HCT116 (cell line): Measurements from ENCODE around the gene TMIGD2. TPM values are rescaled to one million over a fixed set of nuclear protein-coding genes. Genes with fewer than 3 reads are reported as not detected.

ENCODE experiments used
- ATAC-seq: fragments of 200-7000 bp; cut with Tn5 transposase; 2 replicates; pipeline ENCODE4 v1.9.1; 2020; ENCODE audit warnings: mild to moderate bottlenecking, moderate library complexity
- BruUV-seq: library from RNA; stranded (reverse); fragments of 400-500 nt; replicated peaks from 2 replicates; lab custom pipeline; 2021; lab: Mats Ljungman, UMichigan
- CTCF ChIA-PET: fragments of 300-600 bp; sonication (Branson Sonifier 250); formaldehyde crosslinking; loops from one replicate; lab custom pipeline; 2021; ENCODE audit warnings: antibody characterized with exemption; lab: Charles Lee
- POLR2A ChIA-PET: fragments of 300-600, 350-600 bp; sonication (Branson Sonifier 250); formaldehyde crosslinking; loops from one replicate; lab custom pipeline; 2021; ENCODE audit warnings: antibody characterized with exemption; lab: Charles Lee
- RAD21 ChIA-PET, 2 experiments: fragments of 300-600 bp; sonication (Branson Sonifier 250); formaldehyde crosslinking; loops; one replicate each; lab custom pipeline; 2023; ENCODE audit warnings: low total read pairs in 2 of 2; ENCODE audit not compliant: uncharacterized antibody in 2 of 2, unreplicated experiment in 2 of 2, low non-redundant PET in 1 of 2; lab: Charles Lee
- DNase-seq: peaks from one replicate; pipeline ENCODE4 v3.0.0-alpha.2; 2010; ENCODE audit warnings: low read depth, low spot score
- H2AFZ ChIP-seq: fragments of 200-600 bp; shearing (Covaris generic), sonication (generic); 2 replicates; pipeline ENCODE4 v1.6.1; 2017; ENCODE audit warnings: low read depth, mixed run types, mixed read lengths, antibody characterized with exemption, low read length; ENCODE audit not compliant: poor library complexity, severe bottlenecking
- H3K27ac ChIP-seq: 2 replicates; pipeline ENCODE4 v1.5.1; 2012; ENCODE audit warnings: low read depth, low read length
- H3K27me3 ChIP-seq: fragments of 200-600 bp; sonication (generic); 2 replicates; pipeline ENCODE4 v1.6.1; 2016; ENCODE audit warnings: mixed run types, low read length, mixed read lengths; ENCODE audit not compliant: insufficient read depth
- H3K36me3 ChIP-seq, 2 experiments: fragments of 200-500 bp in 1 of 2; fragments of 200-600 bp in 1 of 2; sonication (Bioruptor generic) in 1 of 2; sonication (generic) in 1 of 2; 2 replicates each; pipeline versions ENCODE4 v1.5.1 to v1.6.1; 2014 to 2016; ENCODE audit warnings: low read length in 2 of 2, inconsistent platforms in 1 of 2, mixed read lengths in 1 of 2, mixed run types in 1 of 2; ENCODE audit not compliant: insufficient read depth in 2 of 2, control insufficient read depth in 1 of 2
- H3K4me1 ChIP-seq, 2 experiments: fragments of 200-600 bp in 1 of 2; sonication (generic) in 1 of 2; 2 replicates each; pipeline versions ENCODE4 v1.5.1 to v1.6.1; 2012 to 2017; ENCODE audit warnings: low read length in 2 of 2, inconsistent platforms in 1 of 2, mild to moderate bottlenecking in 1 of 2, mixed read lengths in 1 of 2, mixed run types in 1 of 2, moderate library complexity in 1 of 2; ENCODE audit not compliant: insufficient read depth in 2 of 2, control insufficient read depth in 1 of 2
- H3K4me2 ChIP-seq: fragments of 200-600 bp; sonication (generic); 2 replicates; pipeline ENCODE4 v1.6.1; 2017; ENCODE audit warnings: mixed run types, low read length, mixed read lengths
- H3K4me3 ChIP-seq, 2 experiments: fragments of 200-600 bp in 1 of 2; sonication (generic) in 1 of 2; replicated peaks in 1 of 2; 2 replicates each; pipeline ENCODE4 v1.5.1; 2011 to 2016; ENCODE audit warnings: low read length in 2 of 2, control low read depth in 1 of 2, low read depth in 1 of 2, mild to moderate bottlenecking in 1 of 2, mixed read lengths in 1 of 2, mixed run types in 1 of 2
- H3K79me2 ChIP-seq: fragments of 200-600 bp; sonication (generic); 2 replicates; pipeline ENCODE4 v1.6.1; 2017; ENCODE audit warnings: mild to moderate bottlenecking, mixed run types, low read length, moderate library complexity, mixed read lengths; ENCODE audit not compliant: insufficient read depth
- H3K9ac ChIP-seq: fragments of 200-600 bp; sonication (generic); 2 replicates; pipeline ENCODE4 v1.6.1; 2016; ENCODE audit warnings: low read length, mixed read lengths
- H3K9me2 ChIP-seq: fragments of 200-600 bp; sonication (generic), shearing (Covaris generic); 2 replicates; pipeline ENCODE4 v1.6.1; 2017; ENCODE audit warnings: mixed run types, mild to moderate bottlenecking, moderate library complexity; ENCODE audit not compliant: insufficient read depth
- H3K9me3 ChIP-seq, 2 experiments: fragments of 200-500 bp in 1 of 2; fragments of 200-600 bp in 1 of 2; sonication (Bioruptor generic) in 1 of 2; sonication (generic) in 1 of 2; 2 replicates each; pipeline ENCODE4 v1.6.1; 2014 to 2017; ENCODE audit warnings: low read length in 2 of 2, mixed read lengths in 2 of 2, inconsistent platforms in 1 of 2, low read depth in 1 of 2, mild to moderate bottlenecking in 1 of 2, mixed run types in 1 of 2, moderate library complexity in 1 of 2; ENCODE audit not compliant: control insufficient read depth in 1 of 2, insufficient read depth in 1 of 2
- H4K20me1 ChIP-seq: fragments of 200-600 bp; sonication (generic), shearing (Covaris generic); 2 replicates; pipeline ENCODE4 v1.6.1; 2017; ENCODE audit warnings: mixed run types, mild to moderate bottlenecking, moderate library complexity; ENCODE audit not compliant: insufficient read depth
- CEBPB ChIP-seq: IDR thresholded peaks from 2 replicates; pipeline ENCODE4 v1.6.1; 2012; ENCODE audit warnings: low read depth
- RAD21 ChIP-seq: IDR thresholded peaks from 2 replicates; pipeline ENCODE4 v1.6.1; 2012; ENCODE audit warnings: low read depth, mild to moderate bottlenecking
- YY1 ChIP-seq: IDR thresholded peaks from 2 replicates; pipeline ENCODE4 v1.6.1; 2011; ENCODE audit warnings: low read length, low read depth, moderate library complexity, mild to moderate bottlenecking; ENCODE audit not compliant: insufficient replicate concordance; ENCODE audit errors: extremely low read depth
- ZFX ChIP-seq: fragments of 450-650 bp; IDR thresholded peaks from 2 replicates; pipeline ENCODE4 v1.6.1; 2017
- ZNF274 ChIP-seq: fragments of 200-500 bp; sonication (Bioruptor generic); IDR thresholded peaks from 2 replicates; pipeline ENCODE4 v1.6.1; 2014; ENCODE audit warnings: mild to moderate bottlenecking, low read depth, low read length, inconsistent platforms
- intact Hi-C: fragments of 100-400 bp; cut with micrococcal nuclease; formaldehyde crosslinking; loops from 2 replicates; pipeline ENCODE4 v1.10.0; 2022
- total RNA-seq: library from RNA; stranded (reverse); gene quantifications from one replicate; pipeline ENCODE4 v1.2.1, GENCODE V29; 2021; ENCODE audit not compliant: unreplicated experiment
- TF ChIP-seq, protein P1 (sequence below): IDR thresholded peaks from 2 replicates; pipeline ENCODE4 v1.6.1; 2012; ENCODE audit warnings: low read depth

TMIGD2 gene
- total RNA-seq, 1 experiment from 2014 or later = not detected

DNA sequence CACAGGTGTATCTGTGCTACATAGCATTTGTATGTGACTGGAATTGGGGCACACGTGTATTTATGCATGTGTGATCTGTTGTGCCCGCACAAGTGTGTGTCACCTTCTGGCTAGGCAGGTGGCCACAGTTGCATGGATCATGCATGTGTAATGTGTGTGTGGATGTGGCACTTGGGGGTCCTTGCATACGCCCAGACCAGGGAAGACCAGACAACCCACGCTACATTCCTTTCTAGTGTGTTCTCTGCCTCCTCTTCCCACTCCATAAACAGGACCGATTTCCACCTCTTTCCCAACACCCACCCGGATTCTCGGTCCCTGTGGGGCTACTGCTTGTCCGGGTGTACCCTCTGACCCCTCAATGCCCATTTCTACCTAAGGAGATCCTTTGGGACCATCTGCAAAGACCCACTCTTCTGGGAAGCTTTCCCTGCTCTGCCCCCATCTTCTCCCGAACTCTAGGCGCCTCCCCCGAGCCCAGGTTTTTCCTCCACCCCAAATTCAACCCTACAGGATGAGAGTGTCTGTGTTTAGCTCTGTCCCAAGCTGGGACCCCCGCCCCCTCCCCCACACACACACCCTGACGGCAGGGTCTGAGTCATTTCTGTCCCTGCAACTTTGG is 24.1 kb upstream of the TMIGD2 start (continued):
- TF ChIP-seq, protein P1, sequence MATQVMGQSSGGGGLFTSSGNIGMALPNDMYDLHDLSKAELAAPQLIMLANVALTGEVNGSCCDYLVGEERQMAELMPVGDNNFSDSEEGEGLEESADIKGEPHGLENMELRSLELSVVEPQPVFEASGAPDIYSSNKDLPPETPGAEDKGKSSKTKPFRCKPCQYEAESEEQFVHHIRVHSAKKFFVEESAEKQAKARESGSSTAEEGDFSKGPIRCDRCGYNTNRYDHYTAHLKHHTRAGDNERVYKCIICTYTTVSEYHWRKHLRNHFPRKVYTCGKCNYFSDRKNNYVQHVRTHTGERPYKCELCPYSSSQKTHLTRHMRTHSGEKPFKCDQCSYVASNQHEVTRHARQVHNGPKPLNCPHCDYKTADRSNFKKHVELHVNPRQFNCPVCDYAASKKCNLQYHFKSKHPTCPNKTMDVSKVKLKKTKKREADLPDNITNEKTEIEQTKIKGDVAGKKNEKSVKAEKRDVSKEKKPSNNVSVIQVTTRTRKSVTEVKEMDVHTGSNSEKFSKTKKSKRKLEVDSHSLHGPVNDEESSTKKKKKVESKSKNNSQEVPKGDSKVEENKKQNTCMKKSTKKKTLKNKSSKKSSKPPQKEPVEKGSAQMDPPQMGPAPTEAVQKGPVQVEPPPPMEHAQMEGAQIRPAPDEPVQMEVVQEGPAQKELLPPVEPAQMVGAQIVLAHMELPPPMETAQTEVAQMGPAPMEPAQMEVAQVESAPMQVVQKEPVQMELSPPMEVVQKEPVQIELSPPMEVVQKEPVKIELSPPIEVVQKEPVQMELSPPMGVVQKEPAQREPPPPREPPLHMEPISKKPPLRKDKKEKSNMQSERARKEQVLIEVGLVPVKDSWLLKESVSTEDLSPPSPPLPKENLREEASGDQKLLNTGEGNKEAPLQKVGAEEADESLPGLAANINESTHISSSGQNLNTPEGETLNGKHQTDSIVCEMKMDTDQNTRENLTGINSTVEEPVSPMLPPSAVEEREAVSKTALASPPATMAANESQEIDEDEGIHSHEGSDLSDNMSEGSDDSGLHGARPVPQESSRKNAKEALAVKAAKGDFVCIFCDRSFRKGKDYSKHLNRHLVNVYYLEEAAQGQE = no peak

DNA sequence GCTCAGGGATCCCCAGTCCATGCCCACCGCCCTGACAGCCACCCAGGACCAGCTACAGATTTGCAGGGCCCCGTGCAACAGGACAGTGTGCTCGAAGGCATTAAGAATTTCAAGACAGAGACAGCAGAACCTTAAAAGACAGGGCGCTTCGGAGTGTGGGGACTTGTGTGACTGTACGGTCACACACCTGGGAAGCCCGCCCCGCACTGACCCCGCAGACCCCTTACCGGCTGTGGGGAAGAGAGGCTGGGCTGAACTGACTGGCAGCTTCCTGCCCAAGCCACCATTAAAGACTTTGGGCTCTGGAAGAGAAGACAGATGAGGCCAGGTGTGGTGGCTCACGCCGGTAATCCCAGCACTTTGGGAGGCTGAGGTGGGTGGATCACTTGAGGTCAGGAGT is 22.0 kb upstream of the TMIGD2 start:
- no peak for DNase-seq
- Histone ChIP-seq H3K4me1 (peaks cover 7 to 18% of the 10 kb centered on the region in 2 experiments), H3K36me3 (no peaks in the 10 kb centered on the region), H2AFZ (no peak overlapping the region), H3K79me2 (no peaks in the 10 kb centered on the region; the same call in 1 of the 2 replicates), H4K20me1 (no peaks in the 10 kb centered on the region), H3K27me3 (no peaks in the 10 kb centered on the region), H3K9me3 (no peaks in the 10 kb centered on the region), H3K4me2 (no peak overlapping the region), H3K9ac (no peak overlapping the region), H3K4me3 (no peak overlapping the region), H3K27ac (no peak overlapping the region), H3K9me2 (no peaks in the 10 kb centered on the region)
- ChIA-PET POLR2A (no interaction called here), CTCF (no interaction called here), RAD21 (no interaction called here)
- no TSS peak for BruUV-seq
- ATAC-seq = no peak
- TF ChIP-seq RAD21 (no peak), CEBPB (no peak), ZFX (no peak), ZNF274 (no peak), YY1 (no peak)
- intact Hi-C loops = no loop called here
